Activated CD4-positive, alpha-beta T cell treated with anti-CD3 and anti-CD28 coated beads, Interleukin-2, amount 50 U/mL, for 1 hour (primary cell): ENCODE data around the gene CPSF3.
"Not testable (repeated sequence)": the region's sequence is repeated elsewhere in the genome, so short reads cannot be mapped to it uniquely, and the experiment has no call there.

Experiments
- DNase-seq: peaks from one replicate; pipeline ENCODE4 v3.0.0-alpha.2; 2020

Gene CPSF3

DNA sequence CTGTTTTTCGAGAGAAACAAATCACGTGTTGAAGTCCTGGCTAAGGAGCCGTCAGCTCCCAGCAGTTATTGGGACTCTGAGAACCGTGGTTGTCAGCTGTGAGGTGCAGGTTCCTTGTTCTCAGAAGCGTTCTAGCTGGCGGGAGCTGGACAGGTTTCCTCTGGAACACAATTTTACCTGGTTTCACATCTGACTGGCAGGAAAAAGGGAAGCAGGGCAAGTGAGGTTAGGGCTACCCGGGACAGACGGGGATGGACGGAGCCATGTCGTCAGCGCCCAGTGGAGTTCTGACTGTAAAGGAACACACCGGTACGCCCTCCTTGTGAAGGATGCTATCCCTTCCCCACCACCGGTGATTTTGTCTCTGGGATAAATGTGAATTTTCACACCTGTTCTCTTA lies 26.3 kb upstream of the CPSF3 start:
- no peak for DNase-seq

DNA sequence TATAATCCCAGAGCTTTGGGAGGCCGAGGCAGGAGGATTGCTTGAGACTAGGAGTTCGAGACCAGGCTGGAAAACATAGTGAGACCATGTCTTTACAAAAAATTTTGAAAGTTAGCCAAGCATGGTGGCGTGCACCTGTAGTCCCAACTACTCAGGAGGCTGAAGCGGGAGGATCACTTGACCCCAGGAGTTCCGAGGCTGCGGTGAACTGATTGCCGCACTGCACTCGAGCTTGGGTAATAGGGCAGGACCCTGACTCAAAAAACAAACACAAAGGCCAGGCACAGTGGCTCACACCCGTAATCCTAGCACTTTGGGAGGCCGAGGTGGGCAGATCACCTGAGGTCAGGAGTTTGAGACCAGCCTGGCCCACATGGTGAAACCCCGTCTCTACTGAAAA lies 25.2 kb upstream of the CPSF3 start:
- DNase-seq, result not testable (repeated sequence)

DNA sequence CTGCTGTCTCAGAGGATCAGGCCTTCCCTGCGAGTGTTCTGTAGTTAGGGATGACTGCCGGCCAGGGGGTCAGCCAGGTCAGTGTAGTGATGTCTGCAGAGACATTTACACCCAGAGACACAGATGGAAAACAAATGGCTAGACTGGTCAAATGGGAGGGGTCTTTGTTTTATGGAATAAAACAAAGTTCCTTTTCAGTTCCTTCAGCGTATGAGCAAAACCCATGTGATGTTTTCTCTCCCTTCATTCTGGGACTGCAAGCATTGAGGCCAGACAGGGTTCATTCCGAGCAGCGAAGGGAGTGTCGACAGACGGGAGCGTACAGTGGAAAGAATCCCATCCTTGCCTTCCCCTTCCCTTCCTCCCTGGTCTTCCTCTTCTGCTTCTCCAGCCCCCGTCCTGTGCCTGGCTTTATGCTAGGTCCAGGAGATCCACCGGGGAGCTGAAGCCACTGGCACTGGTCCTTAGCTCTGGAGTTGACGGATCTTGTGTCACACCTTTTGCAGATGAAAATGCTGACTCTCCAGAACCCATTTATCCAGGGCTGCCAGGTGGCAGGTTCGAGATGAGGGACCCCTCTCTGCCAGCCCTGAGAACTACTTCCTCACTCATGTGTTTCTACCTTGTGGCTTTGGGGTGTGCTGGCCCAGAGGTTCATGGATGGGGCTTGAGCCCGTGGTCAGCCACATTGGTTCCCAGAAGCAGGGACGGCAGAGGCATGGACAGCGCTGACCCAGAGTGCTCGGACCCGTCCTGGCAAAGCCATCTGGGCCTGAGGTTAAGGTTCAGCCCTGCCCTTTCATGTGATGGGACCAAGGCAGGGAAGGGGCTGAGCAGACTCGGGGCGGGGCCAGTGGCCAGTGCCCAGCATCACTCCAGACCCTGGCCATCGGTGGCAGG lies 24.3 kb upstream of the CPSF3 start:
- DNase-seq, result no peak

DNA sequence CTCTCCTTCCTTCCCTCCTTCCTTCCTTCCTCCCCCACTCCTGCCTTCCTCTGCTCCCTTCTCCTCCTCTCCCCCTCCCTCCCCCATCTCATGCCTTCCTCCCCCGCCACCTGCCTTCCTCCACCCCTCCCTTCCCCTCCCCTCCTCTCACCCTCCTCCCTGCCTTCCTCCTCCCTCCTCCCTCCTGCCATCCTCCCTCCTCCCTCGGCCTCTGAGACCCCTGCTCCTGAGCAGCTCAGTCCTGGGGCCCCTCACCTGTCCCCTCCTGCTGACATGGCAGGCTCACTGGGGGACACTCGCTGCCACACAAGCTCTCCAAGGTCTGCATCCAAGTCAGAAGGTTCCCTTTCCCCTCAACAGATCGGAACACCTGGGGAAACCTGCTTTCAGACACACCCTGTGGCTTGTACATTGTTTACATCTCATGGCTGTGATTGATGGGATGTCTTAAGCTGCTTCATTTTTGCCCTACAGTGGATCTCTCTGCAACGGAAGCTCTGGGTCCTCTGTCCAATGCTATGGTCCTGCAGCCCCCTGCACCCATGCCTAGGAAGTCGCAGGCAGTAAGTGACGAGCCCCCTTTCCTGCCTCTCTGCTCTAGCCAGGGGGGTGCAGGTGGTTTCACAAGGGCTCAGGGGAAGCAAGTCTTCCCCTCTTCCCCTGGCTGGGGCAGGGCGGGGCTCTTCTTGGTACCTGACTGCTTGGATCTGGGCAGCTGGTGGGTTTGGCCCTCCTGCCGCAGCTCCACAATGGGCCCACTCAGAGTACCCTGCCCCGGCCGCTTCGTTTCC lies 23.0 kb upstream of the CPSF3 start:
- DNase-seq, result no peak

DNA sequence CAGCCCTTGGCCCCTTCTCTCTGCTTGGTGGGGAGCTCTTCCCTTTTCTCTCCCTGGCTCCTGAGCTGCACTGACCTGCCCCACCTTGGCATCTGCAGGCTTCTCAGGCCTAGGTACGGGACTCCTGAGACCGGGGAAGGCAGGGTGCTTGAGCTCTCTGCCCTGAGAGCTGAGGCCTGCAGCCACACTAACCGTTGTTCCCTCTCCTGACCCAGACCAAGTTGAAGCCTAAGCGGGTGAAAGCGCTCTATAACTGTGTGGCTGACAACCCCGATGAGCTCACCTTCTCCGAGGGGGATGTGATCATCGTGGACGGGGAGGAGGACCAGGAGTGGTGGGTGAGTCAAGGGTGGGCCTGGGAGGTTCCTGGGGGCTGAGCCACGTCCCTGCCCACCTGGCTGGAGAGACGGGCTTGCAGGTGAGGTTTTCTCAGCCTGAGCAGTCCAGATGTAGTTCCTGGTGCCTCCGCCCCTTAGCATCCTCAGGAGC lies 22.4 kb upstream of the CPSF3 start:
- no peak for DNase-seq

DNA sequence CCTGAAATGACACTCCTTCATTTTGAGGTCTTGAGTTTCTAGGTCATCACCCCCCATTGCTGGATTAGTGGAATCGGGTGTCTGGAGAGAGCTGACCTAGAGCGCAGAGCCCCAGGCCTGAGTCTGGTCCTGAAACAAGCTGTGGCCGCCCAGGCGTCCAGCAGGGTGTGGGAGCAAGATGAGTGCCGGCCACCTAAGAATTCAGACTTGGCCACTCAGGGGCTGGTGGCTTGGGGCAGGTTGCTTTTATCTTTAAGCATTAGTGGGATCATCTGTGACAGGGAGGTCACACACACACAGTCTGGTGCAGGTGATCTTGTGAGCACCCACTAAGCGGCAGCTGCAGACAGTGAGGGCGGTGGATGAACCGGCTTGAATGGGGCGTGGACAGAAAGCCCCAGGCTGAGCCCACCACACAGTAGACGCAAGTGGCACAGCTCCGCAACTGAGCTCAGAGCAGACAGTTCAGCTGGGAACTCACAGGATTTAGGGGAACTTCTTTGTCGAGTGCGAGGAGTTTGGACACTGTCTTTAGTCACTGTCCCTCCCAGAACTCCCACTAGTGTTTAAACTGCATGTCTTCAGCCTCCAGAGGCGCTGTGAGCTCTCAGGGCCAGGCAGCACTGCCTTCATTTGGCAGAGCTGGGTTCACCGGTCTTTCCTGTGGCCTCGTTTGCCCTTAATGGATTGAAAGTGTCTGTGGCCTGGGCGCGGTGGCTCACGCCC lies 21.6 kb upstream of the CPSF3 start:
- no peak for DNase-seq

DNA sequence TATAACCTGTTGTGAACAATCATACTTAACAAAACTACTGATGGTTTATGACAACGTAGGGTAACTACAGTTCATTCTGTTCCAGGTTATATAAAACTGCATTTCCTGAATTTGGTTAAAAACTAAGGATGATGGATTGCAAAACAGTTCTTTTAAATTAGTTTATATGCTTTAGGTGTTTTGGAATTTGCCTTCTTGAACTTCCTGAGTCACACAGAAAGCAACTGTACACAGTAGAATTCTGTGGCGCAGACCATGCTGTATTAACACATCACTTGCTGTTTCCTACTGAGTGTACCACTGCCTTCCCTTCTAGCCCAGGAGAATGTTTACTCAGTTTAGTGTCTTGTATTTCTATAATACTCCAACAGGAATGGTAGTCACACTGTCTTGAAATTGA lies 19.5 kb upstream of the CPSF3 start:
- no peak for DNase-seq

DNA sequence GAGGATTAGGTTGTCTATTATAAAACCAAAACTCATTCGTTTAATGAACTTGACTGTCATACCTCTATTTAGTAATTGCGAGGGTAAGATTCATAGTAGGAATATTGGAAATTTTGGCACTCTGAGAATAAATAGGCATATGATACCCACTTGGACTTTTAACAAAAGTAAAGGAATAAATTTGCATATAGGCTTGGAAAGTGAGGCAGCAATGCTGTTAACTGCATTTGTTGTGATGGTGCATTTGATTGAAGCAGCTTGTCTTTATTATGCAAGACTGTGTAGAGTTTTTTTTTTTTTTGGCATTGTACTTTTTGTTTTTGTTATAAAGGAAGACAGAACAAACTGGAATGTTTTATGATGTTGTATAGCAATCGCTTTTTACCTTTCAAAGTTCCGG lies 19.0 kb upstream of the CPSF3 start:
- DNase-seq, result no peak

DNA sequence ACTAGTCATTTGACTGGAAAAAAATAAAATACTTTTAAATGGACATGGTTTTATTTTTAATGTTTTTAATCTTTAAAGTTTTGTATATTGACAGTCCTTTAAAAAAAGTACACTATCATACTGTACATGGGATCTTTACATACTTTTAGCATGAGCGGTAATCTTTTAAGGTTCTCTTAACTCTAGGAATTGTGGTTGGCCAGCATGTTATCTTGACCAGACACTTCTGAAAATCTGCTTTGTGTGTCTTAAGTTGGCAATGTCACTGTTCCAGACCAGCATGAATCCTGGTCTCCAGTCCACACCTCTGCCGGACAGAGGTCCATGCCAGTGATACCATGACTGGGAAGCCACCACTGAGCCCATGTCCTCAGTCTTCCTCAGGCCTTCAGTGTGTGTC lies 17.8 kb upstream of the CPSF3 start:
- no peak for DNase-seq

DNA sequence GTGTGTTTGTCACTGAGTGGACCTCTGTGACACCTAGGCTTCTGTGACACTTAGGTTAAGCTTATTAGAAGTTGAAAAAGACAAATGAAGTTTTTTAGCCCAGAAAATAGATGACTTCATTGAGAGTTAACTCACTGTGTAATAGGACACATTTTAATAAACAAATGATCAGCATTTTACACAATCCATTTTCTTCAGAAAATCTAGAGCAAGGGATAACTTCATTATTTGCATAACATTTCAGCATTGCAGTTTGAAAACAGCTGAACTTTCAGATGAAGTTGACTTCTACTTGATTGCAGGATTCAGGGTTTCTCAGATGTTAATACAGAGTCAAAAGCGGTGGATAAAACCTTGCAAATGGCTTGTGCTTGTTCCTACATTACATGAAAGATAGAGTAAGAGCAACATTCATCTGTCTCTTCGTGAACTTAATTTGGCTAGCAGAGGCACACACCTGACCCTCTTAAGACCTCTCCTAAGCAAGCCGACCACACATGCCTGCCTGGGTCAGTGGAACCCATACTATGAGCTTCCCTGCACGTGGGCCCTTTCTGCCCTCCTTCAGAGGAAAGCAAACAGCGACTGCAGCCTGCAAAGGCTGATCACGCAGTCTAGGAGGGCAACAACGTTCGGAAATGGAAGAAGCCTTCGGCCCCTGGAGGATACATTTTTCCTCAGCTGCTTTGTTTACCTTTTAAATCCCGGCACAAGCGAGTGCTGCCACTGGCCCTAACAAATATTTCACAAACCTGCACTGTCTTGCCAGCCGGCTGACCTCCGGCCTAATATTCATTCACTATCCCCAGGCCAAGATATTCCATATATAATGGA lies 16.7 kb upstream of the CPSF3 start:
- DNase-seq, result no peak

DNA sequence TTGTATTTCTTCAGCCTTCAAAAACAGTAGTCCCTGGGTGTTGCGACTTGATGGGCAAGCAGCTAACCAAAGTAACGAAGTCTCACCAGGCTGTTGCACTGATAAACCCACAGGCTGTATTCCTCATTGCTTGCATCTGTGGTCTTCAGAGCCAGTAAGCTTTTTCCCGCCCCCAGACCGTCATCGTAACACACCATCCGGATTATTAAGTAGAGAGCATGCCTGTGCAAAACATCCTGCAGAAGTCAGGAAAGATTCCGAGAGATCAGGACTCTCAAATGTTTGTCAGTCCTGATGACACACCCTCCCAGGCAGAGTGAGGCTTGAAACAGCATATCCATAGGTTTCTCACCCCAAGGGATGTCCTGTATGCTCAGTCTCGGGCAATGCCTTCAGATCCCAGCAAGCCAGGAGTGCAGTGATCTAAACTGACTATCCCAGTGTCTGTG lies 16.1 kb upstream of the CPSF3 start:
- no peak for DNase-seq

DNA sequence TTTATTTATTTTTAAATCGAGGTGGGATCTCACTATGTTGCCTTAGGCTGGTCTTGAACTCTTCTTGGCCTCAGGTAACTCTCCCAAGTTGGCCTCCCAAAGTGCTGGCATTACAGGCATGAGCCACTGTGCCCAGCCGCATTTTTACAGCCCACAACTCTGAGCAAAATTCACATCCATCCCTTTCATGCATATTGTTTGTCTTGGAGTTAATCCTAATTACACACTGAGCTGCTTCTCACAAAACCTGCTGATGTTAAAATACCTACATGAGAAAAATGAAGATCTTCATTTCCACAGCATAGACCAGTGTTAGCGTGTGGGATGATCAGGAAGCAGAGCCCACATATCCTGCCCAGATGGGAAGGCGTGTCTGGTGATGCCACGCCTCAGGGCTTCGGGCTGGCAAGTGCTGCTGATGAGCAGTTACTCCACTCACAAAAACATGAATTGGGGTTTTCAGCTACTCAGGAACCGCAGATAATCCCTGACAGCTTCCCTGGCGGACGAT lies 14.8 kb upstream of the CPSF3 start:
- DNase-seq, result no peak

DNA sequence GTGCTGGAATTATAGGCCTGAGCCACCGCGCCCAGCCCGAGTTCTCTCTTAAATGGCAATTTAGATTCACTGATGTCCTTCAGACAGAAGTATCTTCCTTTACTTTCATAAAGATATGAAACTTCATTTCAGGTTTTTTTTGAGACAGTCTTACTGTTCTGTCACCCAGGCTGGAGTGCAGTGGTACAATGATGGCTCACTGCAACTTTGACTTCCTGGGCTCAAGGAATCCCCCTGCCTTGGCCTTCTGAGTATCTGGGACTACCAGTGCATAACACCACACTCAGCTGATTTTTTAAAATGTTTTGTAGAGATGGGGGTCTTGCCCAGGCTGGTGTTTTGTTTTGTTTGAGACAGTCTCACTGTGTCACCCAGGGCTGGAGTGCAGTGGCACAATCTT lies 13.3 kb upstream of the CPSF3 start:
- DNase-seq, result no peak

DNA sequence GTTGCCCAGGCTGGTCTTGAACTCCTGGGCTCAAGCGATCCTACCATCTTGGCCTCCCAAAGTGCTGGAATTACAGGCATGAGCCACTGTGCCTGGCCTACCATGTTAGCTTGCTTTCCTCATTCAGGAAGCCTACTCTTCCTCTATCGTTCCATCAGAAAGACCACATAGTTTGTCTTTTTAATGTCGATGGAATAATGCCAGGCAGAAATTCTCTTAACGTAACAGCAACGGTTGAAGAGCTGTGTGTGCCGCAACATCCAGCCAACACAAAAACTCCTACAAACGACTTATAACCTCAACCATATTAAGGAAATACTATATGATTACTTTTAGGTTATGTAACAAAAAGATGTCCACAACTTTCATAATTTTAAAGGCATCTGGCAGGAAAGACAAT lies 10.7 kb upstream of the CPSF3 start:
- no peak for DNase-seq

DNA sequence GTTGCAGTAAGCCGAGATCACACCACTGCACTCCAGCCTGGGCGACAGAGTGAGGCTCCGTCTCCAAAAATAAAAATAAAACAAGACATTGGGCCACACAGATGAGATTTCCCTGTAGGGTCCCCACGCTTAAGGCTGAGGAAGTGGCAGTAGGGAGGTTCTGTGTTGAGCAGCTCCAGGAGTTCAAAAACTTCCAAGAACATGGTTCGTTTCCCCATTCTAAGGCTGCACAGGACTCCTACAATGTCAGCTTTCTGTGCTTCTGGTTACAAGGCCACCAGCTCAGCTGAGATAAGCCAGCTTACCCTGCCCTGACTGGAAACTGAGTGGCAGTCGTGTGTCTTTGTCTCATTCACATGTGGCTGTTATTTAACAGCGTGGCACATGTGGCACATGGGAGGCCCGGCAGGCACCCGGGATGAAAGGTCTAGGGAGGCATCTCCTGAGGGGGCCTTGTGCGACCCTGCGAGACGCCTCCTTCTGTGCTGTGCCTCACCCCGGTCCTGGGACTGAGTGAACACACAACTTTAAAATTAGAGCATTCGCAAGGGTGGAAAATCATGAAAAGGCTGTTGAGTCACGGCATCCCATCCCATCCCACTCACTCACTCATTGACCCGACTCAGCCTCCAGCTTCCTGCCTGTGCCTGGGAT lies 7.8 kb upstream of the CPSF3 start:
- DNase-seq, result no peak

DNA sequence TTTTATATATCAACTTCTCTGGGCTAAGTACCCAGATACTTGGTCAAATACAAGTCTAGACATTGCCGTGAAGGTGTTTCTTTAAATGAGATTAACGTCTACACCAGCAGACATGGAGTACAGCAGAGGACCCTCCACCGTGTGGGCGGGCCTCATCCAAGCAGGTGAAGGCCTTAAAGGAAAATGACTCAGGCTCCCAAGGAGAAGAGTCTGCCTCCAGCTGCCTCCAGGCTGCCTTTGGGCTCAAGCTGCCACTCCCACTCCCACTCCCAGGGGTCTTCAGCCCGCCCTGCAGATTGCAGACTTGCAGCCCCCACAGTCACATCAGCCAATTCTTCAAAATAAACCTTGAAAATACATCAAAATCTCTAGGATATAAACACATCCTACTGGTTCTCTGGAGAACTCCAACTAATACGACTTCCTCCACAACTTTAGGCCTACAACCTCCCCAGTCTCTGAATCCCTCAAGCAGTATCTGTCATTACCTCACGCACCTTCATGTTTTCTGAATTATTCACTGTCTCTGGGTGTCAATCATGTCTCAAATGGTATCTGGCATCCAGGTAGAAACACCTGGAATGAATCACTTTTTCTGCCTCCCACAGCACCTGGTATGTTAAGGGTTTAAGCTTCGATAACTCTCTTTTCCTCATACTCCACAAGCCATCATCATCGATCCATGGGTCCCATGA lies 7.0 kb upstream of the CPSF3 start:
- no peak for DNase-seq

DNA sequence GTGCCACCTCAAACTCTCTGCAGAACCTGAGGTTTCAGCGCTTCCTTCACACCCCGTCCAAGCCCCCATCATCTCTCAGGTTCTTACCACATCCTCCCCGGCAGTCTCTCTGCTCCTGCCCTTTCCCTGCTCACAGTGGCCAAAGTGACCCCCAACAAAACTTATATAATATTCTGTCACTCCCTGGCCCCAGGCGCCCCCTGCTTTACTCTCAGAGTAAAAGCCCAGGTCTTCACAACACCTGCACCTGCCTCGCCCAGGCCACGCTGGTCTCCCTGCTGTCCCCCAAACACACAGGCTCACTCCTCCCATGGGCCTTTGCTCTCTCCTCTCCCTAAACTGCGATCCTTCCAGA lies 6.5 kb upstream of the CPSF3 start:
- no peak for DNase-seq

DNA sequence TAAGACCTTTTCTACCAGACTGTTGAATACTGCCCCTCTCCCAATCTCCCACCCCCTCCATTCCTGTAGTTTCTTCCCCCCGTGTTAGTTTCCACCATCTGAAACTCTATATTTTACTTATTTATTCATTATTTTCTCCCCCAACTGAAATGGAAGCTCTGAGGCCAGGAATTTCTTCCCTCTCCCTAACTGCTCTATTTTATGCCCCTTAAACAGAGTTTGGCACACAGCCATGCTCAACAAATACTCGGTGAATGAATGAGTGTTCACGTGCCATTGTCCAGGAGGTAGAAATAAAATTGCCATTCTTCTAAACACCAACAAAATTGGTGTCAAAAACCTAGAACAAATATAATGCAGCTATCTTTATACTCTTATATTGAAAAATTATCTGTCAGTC lies 5.7 kb upstream of the CPSF3 start:
- DNase-seq, result no peak

DNA sequence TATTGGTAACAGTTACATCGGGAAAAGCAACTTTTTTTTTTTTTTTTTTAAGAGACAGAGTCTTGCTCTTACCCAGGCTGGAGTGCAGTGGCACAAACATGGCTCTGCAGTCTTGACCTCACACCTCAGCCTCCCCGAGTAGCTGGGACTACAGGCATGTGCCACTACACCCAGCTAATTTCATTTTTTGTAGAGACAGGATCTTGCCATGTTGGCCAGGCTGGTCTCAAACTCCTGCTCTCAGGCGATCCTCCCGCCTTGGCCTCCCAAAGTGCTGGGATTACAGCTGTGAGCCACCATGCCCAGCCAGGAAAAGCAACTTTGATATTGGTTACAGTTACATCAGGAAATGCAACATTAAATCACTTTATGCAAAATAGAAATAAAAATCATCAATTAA lies 4.7 kb upstream of the CPSF3 start:
- no peak for DNase-seq

DNA sequence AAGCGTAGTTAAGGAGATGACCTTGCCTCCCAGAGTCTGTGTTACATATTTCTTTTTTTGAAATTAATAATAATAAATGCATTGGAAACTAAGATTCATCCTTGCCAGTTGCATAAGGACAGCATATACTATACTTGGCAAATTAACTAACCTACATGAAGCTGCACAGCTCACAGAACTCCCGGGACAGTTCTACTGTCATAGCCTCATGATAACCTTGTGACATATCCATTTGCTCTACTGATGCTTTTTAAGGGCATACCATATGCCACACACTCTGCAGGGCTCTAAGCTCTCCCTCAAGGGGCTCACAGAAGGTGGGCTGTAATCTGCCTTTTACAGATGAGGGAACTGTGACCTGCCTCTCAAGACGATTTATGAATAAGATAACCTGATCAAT lies 3.9 kb upstream of the CPSF3 start:
- DNase-seq, result no peak

DNA sequence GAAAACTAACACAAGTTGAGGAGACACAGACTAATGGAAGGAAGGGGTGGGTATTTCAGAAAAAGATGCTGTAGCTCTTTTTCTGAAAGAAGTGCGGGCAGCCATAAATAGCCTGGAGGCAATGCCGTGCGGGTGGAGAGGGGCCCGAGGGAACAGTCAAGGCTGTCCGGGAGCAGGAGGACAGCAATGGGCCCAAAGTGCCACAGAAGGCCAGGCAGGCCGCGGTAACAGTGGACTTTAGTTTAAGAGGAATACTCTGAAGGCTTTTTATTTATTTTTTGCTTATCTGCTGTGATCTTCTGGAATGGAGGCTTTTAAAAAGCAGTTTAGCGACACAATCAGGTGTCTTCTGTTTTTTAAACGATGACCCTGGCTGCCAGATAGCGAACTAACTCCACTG lies 3.0 kb upstream of the CPSF3 start:
- DNase-seq, result no peak
